WTC11 (cell line): Measurements from ENCODE around the gene GPR183. TPM values are rescaled to one million over a fixed set of nuclear protein-coding genes. Genes with fewer than 3 reads are reported as not detected.
A peak's percentile ranks its signal among the peaks of the same experiment; 100 is the strongest.

ENCODE experiments used
- ATAC-seq: fragments of 200-7000 bp; cut with Tn5 transposase; 2 replicates; pipeline ENCODE4 v1.10.0; 2021; ENCODE audit warnings: mild to moderate bottlenecking, moderate library complexity
- CTCF ChIA-PET: fragments of 300-600 bp; sonication (Branson Sonifier 250); formaldehyde crosslinking; loops from one replicate; lab custom pipeline; 2021; ENCODE audit warnings: antibody characterized with exemption; lab: Charles Lee
- POLR2A ChIA-PET: fragments of 350-600 bp; sonication (Branson Sonifier 250); formaldehyde crosslinking; loops from one replicate; lab custom pipeline; 2021; ENCODE audit warnings: antibody characterized with exemption; lab: Charles Lee
- DNase-seq: peaks from one replicate; pipeline ENCODE4 v3.0.0; 2021; ENCODE audit warnings: low spot score
- H3K27ac Mint-ChIP-seq: 2 replicates; pipeline ENCODE4 v1.8.0; 2021; ENCODE audit warnings: mixed read lengths
- H3K27me3 Mint-ChIP-seq: 2 replicates; pipeline ENCODE4 v1.8.0; 2021; ENCODE audit warnings: low read depth, mild to moderate bottlenecking, moderate library complexity, mixed read lengths
- H3K36me3 Mint-ChIP-seq: 2 replicates; pipeline ENCODE4 v1.8.0; 2021; ENCODE audit warnings: mixed read lengths
- H3K4me1 Mint-ChIP-seq: 2 replicates; pipeline ENCODE4 v1.8.0; 2022; ENCODE audit warnings: mixed read lengths
- H3K4me3 Mint-ChIP-seq: 2 replicates; pipeline ENCODE4 v1.8.0; 2021; ENCODE audit warnings: mild to moderate bottlenecking, moderate library complexity, mixed read lengths
- H3K9me3 Mint-ChIP-seq: 2 replicates; pipeline ENCODE4 v1.8.0; 2021; ENCODE audit warnings: mixed read lengths
- PRRX2 ChIP-seq: fragments of 250-450 bp; sonication (Bioruptor Pico); IDR thresholded peaks from 2 replicates; pipeline ENCODE4 v1.8.0; 2021; ENCODE audit warnings: mild to moderate bottlenecking
- SMAD3 ChIP-seq: sonication (generic); formaldehyde crosslinking; IDR thresholded peaks from 2 replicates; pipeline ENCODE4 v1.8.0; 2022; ENCODE audit warnings: missing genetic modification reagents, mild to moderate bottlenecking, borderline replicate concordance
- ZNF396 ChIP-seq: fragments of 250-450 bp; sonication (Bioruptor Pico); IDR thresholded peaks from 2 replicates; pipeline ENCODE4 v1.8.0; 2021; ENCODE audit warnings: mild to moderate bottlenecking, moderate library complexity, borderline replicate concordance
- total RNA-seq: library from RNA; stranded (reverse); gene quantifications from 3 replicates; pipeline ENCODE4 v1.2.3, GENCODE V29; 2021
- TF ChIP-seq, protein P1 (sequence below): fragments of 250-450 bp; sonication (Bioruptor Pico); IDR thresholded peaks from 2 replicates; pipeline ENCODE4 v1.9.0; 2021; ENCODE audit warnings: mild to moderate bottlenecking, borderline replicate concordance
- TF ChIP-seq, protein P2 (sequence below): sonication (generic); formaldehyde crosslinking; IDR thresholded peaks from 2 replicates; pipeline ENCODE4 v1.8.1; 2023; ENCODE audit warnings: mild to moderate bottlenecking, moderate library complexity, missing genetic modification reagents
- TF ChIP-seq, protein P3 (sequence below): fragments of 250-450 bp; sonication (Bioruptor Pico); IDR thresholded peaks from 2 replicates; pipeline ENCODE4 v2.1.2; 2022; ENCODE audit warnings: mild to moderate bottlenecking, moderate library complexity
- TF ChIP-seq, protein P4 (sequence below): sonication (generic); formaldehyde crosslinking; IDR thresholded peaks from 2 replicates; pipeline ENCODE4 v1.8.1; 2022; ENCODE audit warnings: low read depth, missing genetic modification reagents, borderline replicate concordance
- TF ChIP-seq, protein P5 (sequence below): sonication (generic); formaldehyde crosslinking; IDR thresholded peaks from 2 replicates; pipeline ENCODE4 v1.8.1; 2023; ENCODE audit warnings: mild to moderate bottlenecking, missing genetic modification reagents, borderline replicate concordance

Gene GPR183
- total RNA-seq, 1 experiment from 2014 or later: 0.13 TPM

DNA sequence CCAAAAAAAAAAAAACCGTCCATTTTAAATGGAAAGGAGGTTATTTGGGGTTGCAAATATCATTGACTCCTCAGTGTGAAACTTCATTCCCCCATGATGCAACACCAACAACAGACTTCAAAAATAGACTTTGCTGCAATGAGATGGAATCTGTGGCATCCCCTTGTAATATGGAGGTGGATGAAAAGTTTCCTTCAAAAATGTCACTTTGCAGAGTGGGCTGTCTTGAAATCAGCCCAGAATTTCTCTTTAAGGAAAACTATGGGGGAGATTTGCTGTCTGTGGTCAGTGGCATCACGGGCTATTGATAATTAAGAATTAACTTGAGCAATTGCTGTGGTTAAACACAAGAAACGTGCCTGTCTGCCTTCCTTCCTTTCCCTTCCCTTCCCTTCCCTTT lies 50.5 kb downstream of the GPR183 start (continued):
- TF ChIP-seq, protein P1, sequence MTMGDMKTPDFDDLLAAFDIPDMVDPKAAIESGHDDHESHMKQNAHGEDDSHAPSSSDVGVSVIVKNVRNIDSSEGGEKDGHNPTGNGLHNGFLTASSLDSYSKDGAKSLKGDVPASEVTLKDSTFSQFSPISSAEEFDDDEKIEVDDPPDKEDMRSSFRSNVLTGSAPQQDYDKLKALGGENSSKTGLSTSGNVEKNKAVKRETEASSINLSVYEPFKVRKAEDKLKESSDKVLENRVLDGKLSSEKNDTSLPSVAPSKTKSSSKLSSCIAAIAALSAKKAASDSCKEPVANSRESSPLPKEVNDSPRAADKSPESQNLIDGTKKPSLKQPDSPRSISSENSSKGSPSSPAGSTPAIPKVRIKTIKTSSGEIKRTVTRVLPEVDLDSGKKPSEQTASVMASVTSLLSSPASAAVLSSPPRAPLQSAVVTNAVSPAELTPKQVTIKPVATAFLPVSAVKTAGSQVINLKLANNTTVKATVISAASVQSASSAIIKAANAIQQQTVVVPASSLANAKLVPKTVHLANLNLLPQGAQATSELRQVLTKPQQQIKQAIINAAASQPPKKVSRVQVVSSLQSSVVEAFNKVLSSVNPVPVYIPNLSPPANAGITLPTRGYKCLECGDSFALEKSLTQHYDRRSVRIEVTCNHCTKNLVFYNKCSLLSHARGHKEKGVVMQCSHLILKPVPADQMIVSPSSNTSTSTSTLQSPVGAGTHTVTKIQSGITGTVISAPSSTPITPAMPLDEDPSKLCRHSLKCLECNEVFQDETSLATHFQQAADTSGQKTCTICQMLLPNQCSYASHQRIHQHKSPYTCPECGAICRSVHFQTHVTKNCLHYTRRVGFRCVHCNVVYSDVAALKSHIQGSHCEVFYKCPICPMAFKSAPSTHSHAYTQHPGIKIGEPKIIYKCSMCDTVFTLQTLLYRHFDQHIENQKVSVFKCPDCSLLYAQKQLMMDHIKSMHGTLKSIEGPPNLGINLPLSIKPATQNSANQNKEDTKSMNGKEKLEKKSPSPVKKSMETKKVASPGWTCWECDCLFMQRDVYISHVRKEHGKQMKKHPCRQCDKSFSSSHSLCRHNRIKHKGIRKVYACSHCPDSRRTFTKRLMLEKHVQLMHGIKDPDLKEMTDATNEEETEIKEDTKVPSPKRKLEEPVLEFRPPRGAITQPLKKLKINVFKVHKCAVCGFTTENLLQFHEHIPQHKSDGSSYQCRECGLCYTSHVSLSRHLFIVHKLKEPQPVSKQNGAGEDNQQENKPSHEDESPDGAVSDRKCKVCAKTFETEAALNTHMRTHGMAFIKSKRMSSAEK (CRISPR knock-in tag): no peak
- no peak for TF ChIP-seq ZNF396 (CRISPR knock-in tag)
- TF ChIP-seq PRRX2 (CRISPR knock-in tag): no peak

DNA sequence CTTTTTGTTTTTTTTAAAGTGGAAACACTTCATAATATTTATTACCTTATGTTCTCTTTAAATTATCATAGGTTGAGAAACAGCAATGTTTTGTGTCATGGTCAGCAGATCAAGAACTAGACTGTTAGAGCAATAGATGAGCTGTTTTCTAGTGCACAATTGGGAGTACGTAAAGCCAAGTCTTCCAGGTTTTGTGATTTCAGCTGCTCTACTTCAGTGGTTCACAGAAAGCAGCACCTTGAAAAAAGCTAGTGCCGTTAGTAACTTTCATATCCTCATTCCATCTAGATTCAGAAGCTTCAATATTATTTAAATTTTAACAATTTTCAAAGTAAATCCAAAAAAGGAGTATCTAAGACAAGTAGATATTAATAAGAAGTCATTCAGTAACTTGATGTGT lies 50.9 kb downstream of the GPR183 start:
- CTCF ChIA-PET: interaction anchor here (1.7 kb wide), 1 partner anchor 10 kb away, joined by 7 read pairs; no protein-coding TSS in a partner anchor
- Mint-ChIP-seq H3K36me3 (no peaks in the 10 kb centered on the region), H3K4me1 (peaks cover 13% of the 10 kb centered on the region), H3K27me3 (no peaks in the 10 kb centered on the region), H3K4me3 (no peak overlapping the region), H3K9me3 (no peaks in the 10 kb centered on the region), H3K27ac (no peak overlapping the region)
- DNase-seq (no peak), ATAC-seq (no peak)
- TF ChIP-seq, protein P2, sequence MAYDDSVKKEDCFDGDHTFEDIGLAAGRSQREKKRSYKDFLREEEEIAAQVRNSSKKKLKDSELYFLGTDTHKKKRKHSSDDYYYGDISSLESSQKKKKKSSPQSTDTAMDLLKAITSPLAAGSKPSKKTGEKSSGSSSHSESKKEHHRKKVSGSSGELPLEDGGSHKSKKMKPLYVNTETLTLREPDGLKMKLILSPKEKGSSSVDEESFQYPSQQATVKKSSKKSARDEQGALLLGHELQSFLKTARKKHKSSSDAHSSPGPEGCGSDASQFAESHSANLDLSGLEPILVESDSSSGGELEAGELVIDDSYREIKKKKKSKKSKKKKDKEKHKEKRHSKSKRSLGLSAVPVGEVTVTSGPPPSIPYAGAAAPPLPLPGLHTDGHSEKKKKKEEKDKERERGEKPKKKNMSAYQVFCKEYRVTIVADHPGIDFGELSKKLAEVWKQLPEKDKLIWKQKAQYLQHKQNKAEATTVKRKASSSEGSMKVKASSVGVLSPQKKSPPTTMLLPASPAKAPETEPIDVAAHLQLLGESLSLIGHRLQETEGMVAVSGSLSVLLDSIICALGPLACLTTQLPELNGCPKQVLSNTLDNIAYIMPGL (CRISPR knock-in tag): no peak
- TF ChIP-seq ZNF396 (CRISPR knock-in tag) (no peak), SMAD3 (no peak)
- POLR2A ChIA-PET: no interaction called here

DNA sequence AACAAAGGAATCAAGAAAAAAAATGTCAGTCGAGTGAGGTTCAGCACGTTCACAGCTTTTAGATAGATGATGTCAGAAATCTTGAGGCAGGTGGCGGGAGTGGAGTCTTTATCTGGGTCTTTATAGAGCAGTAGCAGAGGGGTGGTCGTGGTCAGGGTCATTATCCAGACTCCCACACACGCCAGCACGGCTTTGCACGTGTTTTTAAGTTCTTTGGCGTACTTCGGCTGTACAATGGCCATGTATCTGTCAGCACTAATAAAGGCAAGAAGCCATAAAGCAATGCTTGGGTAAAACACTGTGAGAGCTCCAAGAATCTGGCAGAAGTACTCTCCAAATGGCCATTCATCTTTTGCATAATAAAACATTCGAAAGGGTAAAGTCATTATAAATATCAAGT lies 51.9 kb downstream of the GPR183 start:
- peak overlapping the region; percentile 28; the same call in 1 of the 2 replicates for H3K27ac Mint-ChIP-seq
- POLR2A ChIA-PET: no interaction called here
- ATAC-seq: no peak
- no peak overlapping the region for H3K4me3 Mint-ChIP-seq
- CTCF ChIA-PET: interaction anchor here (1.7 kb wide), 1 partner anchor 11 kb away, joined by 7 read pairs; no protein-coding TSS in a partner anchor
- no peaks in the 10 kb centered on the region for H3K9me3 Mint-ChIP-seq
- DNase-seq: no peak
- no peaks in the 10 kb centered on the region for H3K36me3 Mint-ChIP-seq
- H3K4me1 Mint-ChIP-seq: peaks cover 19% of the 10 kb centered on the region
- TF ChIP-seq, protein P3, sequence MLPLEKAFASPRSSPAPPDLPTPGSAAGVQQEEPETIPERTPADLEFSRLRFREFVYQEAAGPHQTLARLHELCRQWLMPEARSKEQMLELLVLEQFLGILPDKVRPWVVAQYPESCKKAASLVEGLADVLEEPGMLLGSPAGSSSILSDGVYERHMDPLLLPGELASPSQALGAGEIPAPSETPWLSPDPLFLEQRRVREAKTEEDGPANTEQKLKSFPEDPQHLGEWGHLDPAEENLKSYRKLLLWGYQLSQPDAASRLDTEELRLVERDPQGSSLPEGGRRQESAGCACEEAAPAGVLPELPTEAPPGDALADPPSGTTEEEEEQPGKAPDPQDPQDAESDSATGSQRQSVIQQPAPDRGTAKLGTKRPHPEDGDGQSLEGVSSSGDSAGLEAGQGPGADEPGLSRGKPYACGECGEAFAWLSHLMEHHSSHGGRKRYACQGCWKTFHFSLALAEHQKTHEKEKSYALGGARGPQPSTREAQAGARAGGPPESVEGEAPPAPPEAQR (CRISPR knock-in tag): no peak
- TF ChIP-seq, protein P4, sequence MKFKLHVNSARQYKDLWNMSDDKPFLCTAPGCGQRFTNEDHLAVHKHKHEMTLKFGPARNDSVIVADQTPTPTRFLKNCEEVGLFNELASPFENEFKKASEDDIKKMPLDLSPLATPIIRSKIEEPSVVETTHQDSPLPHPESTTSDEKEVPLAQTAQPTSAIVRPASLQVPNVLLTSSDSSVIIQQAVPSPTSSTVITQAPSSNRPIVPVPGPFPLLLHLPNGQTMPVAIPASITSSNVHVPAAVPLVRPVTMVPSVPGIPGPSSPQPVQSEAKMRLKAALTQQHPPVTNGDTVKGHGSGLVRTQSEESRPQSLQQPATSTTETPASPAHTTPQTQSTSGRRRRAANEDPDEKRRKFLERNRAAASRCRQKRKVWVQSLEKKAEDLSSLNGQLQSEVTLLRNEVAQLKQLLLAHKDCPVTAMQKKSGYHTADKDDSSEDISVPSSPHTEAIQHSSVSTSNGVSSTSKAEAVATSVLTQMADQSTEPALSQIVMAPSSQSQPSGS (CRISPR knock-in tag): no peak
- TF ChIP-seq, protein P5, sequence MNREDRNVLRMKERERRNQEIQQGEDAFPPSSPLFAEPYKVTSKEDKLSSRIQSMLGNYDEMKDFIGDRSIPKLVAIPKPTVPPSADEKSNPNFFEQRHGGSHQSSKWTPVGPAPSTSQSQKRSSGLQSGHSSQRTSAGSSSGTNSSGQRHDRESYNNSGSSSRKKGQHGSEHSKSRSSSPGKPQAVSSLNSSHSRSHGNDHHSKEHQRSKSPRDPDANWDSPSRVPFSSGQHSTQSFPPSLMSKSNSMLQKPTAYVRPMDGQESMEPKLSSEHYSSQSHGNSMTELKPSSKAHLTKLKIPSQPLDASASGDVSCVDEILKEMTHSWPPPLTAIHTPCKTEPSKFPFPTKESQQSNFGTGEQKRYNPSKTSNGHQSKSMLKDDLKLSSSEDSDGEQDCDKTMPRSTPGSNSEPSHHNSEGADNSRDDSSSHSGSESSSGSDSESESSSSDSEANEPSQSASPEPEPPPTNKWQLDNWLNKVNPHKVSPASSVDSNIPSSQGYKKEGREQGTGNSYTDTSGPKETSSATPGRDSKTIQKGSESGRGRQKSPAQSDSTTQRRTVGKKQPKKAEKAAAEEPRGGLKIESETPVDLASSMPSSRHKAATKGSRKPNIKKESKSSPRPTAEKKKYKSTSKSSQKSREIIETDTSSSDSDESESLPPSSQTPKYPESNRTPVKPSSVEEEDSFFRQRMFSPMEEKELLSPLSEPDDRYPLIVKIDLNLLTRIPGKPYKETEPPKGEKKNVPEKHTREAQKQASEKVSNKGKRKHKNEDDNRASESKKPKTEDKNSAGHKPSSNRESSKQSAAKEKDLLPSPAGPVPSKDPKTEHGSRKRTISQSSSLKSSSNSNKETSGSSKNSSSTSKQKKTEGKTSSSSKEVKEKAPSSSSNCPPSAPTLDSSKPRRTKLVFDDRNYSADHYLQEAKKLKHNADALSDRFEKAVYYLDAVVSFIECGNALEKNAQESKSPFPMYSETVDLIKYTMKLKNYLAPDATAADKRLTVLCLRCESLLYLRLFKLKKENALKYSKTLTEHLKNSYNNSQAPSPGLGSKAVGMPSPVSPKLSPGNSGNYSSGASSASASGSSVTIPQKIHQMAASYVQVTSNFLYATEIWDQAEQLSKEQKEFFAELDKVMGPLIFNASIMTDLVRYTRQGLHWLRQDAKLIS: no peak
- TF ChIP-seq, all 79 proteins: peak for 0
- no peaks in the 10 kb centered on the region for H3K27me3 Mint-ChIP-seq
